IMR-90 (cell line): ENCODE measurements around the gene OSBPL1A.

Experiments used
- BHLHE40 ChIP-seq: fragments of 150-350 bp; IDR thresholded peaks from 2 replicates; pipeline ENCODE4 v1.6.1; 2016; ENCODE audit warnings: mild to moderate bottlenecking, low read depth, low read length
- CEBPB ChIP-seq: IDR thresholded peaks from 2 replicates; pipeline ENCODE4 v1.6.1; 2012; ENCODE audit warnings: low read depth, low read length, improper control_type of control experiment
- FOS ChIP-seq: fragments of 150-350 bp; IDR thresholded peaks from 2 replicates; pipeline ENCODE4 v1.6.1; 2016; ENCODE audit warnings: low read depth, low read length
- MAFK ChIP-seq: IDR thresholded peaks from 2 replicates; pipeline ENCODE4 v1.6.1; 2012; ENCODE audit warnings: low read depth, low read length, improper control_type of control experiment
- MXI1 ChIP-seq: IDR thresholded peaks from 2 replicates; pipeline ENCODE4 v1.6.1; 2012; ENCODE audit warnings: low read depth, mild to moderate bottlenecking, low read length, moderate library complexity, borderline replicate concordance
- POLR2A ChIP-seq: IDR thresholded peaks from 2 replicates; pipeline ENCODE4 v1.6.1; 2012; ENCODE audit warnings: mild to moderate bottlenecking, low read depth, low read length
- RAD21 ChIP-seq: IDR thresholded peaks from 2 replicates; pipeline ENCODE4 v1.6.1; 2012; ENCODE audit warnings: low read length, improper control_type of control experiment
- SMC3 ChIP-seq: fragments of 150-350 bp; IDR thresholded peaks from 2 replicates; pipeline ENCODE4 v1.6.1; 2016; ENCODE audit warnings: low read depth, mild to moderate bottlenecking, antibody characterized with exemption, low read length, moderate library complexity
- TF ChIP-seq, protein P1 (sequence below): conservative IDR thresholded peaks from 2 replicates; pipeline ENCODE4 v1.5.1; 2012; ENCODE audit warnings: mild to moderate bottlenecking, low read depth, low read length, improper control_type of control experiment
- TF ChIP-seq, protein P2 (sequence below): fragments of 150-350 bp; IDR thresholded peaks from 2 replicates; pipeline ENCODE4 v1.6.1; 2017; ENCODE audit warnings: mild to moderate bottlenecking, antibody characterized with exemption, low read length, low read depth

DNA sequence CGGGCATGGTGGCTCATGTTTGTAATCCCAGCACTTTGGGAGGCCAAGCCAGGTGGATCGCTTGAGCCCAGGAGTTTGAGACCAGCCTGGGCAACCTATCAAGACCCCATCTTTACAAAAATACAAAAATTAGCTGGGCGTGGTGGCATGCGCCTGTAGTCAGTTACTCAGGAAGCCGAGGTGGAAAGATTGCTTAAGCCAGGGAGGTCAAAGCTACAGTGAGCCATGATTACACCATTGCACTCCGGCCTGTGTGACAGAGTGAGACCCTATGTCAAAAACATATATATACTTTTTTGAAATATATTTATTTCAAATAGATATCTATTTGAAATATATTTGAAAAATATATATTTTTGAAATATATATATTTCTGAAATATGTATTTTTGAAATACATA is 10.9 kb downstream of the OSBPL1A start:
- no peak for TF ChIP-seq SMC3
- TF ChIP-seq, protein P1, sequence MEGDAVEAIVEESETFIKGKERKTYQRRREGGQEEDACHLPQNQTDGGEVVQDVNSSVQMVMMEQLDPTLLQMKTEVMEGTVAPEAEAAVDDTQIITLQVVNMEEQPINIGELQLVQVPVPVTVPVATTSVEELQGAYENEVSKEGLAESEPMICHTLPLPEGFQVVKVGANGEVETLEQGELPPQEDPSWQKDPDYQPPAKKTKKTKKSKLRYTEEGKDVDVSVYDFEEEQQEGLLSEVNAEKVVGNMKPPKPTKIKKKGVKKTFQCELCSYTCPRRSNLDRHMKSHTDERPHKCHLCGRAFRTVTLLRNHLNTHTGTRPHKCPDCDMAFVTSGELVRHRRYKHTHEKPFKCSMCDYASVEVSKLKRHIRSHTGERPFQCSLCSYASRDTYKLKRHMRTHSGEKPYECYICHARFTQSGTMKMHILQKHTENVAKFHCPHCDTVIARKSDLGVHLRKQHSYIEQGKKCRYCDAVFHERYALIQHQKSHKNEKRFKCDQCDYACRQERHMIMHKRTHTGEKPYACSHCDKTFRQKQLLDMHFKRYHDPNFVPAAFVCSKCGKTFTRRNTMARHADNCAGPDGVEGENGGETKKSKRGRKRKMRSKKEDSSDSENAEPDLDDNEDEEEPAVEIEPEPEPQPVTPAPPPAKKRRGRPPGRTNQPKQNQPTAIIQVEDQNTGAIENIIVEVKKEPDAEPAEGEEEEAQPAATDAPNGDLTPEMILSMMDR = no peak
- TF ChIP-seq POLR2A = no peak
- TF ChIP-seq BHLHE40 = no peak
- no peak for TF ChIP-seq MXI1
- no peak for TF ChIP-seq CEBPB
- TF ChIP-seq, protein P2, sequence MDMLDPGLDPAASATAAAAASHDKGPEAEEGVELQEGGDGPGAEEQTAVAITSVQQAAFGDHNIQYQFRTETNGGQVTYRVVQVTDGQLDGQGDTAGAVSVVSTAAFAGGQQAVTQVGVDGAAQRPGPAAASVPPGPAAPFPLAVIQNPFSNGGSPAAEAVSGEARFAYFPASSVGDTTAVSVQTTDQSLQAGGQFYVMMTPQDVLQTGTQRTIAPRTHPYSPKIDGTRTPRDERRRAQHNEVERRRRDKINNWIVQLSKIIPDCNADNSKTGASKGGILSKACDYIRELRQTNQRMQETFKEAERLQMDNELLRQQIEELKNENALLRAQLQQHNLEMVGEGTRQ = no peak
- TF ChIP-seq RAD21 = no peak
- no peak for TF ChIP-seq MAFK
- no peak for TF ChIP-seq FOS
